NOMO-1 treated with DMSO at 0.1 percent for 48 hours (cell line): ENCODE measurements around the gene ZDHHC9.

ENCODE experiments used
- DNase-seq: peaks from one replicate; lab custom pipeline; 2025; ENCODE audit not compliant: unreplicated experiment; lab: John Stamatoyannopoulos, UW

Gene ZDHHC9

DNA sequence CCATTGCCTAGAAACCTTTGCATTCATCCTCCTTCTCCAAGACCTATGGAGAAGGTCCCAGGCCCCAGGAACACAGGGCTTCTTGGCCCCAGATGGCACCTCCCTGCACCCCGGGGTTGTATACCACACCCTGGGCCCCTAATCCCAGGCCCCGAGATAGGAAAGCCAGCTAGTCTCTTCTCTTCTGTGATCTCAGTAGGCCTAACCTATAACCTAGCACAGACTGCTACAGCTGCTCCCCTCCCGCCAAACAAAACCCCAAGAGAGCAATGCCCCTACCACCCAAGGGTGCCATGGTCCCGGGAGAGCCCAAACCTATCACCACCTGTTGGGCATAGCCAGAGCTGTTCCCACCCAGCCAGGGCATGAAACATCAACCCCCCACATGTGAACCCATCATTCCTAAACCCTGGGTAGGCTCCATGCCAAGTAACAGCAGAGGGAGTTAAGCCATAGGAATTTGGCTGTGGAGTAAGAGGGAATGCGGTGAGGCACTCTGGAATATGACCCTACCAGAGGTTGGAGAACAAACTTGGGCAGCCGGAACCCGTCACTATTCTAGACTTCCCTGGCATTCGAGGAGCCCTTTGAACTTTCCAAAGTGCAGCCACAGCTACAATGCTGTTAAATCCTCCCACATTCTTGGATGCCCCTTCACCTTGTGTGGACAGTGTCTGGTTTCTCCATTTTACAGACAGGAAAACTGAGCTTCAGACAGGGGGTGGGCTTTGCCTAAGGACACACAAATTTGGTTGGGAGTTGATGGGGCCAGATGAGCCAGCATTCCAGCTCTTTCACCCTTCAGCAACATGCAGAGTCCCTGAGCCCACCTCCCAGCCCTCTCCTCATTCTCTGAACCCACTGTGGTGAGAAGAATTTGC is 74.9 kb downstream of the ZDHHC9 start:
- DNase-seq = no peak

DNA sequence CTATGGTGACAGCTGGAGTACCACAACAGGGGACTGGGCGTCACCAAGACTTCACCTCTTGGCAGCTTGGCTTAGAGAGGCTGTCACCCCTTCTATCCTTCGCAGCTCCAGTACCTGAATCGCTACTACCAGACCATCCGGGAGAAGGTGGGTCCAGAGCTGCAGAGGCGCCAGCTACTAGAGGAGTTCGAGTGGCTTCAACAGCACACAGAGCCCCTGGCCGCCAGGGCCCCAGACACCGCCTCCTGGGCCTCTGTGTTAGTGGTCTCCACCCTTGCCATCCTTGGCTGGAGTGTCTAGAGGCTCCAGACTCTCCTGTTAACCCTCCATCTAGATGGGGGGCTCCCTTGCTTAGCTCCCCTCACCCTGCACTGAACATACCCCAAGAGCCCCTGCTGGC is 75.5 kb downstream of the ZDHHC9 start:
- DNase-seq = no peak

DNA sequence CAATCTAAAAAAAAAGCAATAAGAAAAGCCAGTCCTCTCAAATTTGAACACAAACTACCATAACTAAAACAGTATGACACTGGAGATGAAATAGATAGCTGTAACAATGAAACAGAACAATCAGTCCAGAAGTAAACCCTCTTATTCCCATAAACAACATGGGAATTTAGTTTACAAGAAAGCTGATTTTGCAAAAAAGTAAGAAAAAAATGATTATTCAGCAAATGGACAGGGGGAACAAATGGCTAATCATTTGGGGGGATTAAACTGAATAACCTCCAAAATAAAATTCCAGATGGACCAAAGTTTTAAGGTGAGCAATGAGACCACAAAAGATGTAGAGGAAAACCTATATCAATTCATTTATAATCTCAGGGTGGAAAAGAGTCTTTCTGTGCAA is 80.0 kb downstream of the ZDHHC9 start:
- no peak for DNase-seq

DNA sequence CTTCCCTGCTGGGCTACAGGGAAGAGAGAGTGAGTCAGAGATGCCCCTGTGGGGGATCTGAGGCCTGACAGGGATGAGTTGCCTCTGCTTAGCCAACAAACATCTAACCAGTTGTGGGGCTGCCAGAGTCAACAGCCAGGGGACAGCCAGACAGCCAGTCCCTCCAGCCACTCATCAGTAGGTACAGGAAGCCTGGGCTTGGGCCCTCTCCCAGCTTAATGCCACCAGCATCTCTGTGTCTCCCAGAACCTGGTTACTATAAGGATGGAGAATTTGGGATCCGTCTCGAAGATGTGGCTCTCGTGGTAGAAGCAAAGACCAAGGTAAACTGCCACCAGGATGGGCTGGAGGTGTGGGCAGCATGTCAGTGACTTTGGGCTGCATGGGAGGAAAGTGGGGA is 81.2 kb downstream of the ZDHHC9 start:
- DNase-seq = no peak

DNA sequence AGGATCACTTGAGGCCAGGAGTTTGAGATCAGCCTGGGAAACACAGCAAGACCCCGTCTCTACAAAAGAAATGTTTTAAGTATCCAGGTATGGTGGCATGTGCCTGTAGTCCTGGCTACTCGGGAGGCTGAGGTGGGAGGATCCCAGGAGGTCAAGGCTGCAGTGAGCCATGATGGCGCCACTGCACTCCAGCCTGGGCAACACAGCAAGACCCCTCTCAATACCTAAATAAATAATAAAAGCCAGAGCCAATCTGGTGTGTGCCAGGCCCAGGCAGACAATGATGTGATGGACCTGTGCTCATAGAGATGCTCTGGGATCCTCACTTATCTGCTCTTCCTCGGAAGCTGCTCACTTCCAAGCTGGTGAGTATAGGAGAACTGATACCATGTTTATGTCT is 82.1 kb downstream of the ZDHHC9 start:
- no peak for DNase-seq

DNA sequence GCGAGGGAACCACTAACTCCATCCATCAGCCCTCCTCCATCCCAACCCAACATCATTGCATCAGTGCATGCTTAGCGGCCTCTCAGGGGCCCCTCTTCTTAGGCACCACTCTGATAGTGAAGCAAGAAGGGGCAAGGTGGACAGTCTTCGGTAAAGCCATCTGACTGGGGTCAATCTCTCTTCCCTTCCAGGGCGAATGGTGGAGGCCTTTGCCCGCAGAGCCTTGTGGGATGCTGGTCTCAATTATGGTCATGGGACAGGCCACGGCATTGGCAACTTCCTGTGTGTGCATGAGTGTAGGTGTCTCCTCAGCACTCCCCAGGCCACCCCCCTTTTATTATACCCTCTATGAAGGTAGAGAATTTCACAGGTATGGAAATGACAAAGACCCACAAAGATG is 82.7 kb downstream of the ZDHHC9 start:
- no peak for DNase-seq

DNA sequence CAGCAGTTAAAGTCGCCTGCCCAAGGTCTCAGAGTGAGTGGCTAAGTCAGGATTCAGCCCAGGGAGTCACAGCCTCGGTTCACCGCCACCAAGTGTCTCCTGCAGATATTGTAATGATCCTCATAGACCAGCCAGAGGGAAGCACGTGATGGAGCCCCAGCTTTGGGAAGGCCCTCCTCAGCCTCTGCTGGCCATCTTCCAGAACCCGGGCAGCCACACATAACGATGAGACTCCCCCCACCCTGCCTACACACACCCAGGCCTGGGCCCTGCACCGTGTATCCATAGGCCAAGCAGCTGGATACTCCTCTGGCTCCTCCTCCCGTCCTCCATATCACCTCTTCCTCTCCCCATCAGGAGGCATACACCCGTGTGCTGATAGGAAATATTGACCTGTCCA is 83.5 kb downstream of the ZDHHC9 start:
- DNase-seq = no peak

DNA sequence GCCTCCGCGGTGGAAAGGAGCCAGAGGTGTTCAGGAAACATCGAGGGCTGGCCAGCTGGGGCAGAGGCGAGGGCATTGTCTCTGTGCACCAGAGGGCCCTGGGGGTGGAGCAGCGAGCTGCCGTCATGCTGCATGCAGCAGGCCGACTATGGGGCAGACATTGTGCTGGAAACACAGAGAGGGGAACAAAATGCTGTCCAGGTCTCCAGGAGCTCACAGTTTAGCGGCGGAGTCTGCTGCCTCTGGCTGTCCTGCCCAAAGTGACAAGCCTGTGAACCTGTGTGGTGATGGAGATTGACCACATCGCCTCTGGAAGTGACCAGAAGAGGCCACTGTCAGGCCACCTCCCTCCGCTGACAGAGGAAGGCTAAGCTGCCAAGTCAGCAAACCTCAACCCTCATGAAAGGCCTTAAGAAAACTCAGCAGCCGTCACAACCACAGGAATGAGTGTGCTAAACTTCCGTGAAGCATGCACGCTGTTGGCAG is 84.1 kb downstream of the ZDHHC9 start:
- no peak for DNase-seq

DNA sequence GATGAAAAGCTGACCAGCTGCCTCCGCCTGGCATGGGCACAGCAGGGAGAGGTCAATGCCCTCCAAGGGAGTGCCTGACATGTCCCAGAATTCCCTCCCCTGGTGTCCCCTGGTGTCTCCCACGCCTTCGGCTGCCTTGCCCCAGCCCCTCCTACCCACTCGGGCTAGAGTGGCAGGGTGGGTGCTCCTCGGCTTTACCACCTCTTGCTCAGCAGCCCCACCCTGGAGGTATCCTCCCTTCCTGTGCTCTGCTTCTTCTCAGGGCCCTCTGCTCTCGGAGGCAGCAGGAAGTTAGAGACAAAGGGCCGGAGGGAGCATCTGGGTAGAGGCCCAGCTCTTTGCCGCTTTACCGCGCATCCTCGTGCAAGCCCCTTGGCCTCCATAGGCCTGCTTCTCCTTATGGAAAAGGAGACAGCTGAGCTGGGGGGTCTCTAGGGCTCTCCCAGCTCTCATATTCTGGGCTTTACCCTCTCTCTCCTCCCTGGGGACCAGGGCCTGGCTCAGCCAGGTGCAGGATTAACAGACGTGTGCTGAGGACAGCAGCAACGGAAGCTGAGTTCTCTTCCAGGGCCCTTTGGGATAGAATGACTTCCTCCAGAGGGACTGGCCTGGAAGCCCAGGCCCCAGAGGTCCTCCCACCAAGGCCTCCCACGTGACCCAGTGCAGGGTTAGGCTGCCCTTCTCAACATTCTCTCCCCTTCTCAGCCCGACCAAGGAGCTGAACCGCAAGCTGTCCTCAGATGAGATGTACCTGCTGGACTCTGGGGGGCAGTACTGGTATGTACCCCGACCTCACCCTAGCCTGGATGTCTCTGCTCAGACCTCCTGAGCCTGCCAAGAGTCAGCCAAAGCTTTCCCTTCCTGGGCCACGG is 87.7 kb downstream of the ZDHHC9 start:
- DNase-seq = no peak

DNA sequence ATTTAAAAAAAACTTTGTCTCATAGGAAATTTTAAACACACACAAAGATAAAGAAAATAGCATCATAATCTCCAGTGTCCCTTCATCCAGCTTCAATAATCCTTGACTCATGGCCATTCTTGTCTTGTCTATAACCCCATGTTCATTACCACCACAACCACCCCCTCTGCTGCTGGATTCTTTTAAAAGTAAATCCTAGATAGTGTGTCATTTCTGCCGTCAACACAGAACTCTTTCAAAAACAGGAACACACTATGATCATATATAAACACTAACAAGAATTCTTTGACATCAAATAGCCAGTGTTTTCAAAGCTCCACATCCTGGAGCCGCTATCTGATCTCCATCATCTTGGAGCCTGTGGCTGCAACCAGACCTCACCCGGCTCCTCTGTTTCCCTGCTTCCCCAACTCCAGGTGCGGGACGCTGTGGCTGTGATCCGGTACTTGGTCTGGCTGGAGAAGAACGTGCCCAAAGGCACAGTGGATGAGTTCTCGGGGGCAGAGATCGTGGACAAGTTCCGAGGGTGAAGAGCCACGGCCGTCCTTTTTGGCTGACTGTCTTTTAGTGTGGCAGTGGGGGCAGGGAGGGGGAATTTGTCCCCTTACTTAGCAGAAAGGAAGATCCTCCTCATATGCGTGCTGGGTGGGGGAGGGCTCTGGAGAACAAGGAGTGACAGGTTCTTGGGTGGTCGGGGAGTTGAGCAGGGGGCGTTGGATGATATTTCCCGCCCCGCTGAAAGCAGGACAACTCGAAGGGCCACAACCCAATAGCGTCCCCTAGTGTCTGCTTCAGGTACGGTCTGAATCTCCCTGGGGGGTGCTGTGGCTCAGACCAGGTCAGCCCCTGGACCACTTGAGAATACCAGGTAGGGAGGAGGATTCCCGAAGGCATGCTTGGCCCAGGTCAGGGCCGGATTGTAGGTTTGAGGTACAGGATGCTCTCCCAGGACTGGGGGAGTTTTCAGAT is 89.3 kb downstream of the ZDHHC9 start:
- no peak for DNase-seq
